ENCODE results near the gene KRTAP13-3.

The KRTAP13-3 gene

GRCh38 chr21:30443226-30443625, 17.5 kb upstream of the KRTAP13-3 start:
- H3K4me3 ChIP-seq (ENCODE audit: low read length): no peak overlapping the region
- DNase-seq (ENCODE audit: low read depth): no peak
- no peak for TF ChIP-seq CTCF (IDR thresholded peaks at IDR 0.05; ENCODE audit: insufficient read depth, low read depth, low read length, missing control alignments)

GRCh38 chr21:30439975-30440374, 14.2 kb upstream of the KRTAP13-3 start, which contains the start of gene KRTAP15-1:
KRTAP15-1 (plus strand) TSS chr21:30440275; CDS start chr21:30440328, 53 bp downstream.
- no peak within 1 kb of the TSS for H3K4me3 ChIP-seq (ENCODE audit: low read length)
- TF ChIP-seq CTCF (IDR thresholded peaks at IDR 0.05; ENCODE audit: insufficient read depth, low read depth, low read length, missing control alignments): no peak
- no peak for DNase-seq (ENCODE audit: low read depth)

- no peak for TF ChIP-seq CTCF (IDR thresholded peaks at IDR 0.05; ENCODE audit: insufficient read depth, low read depth, low read length, missing control alignments)
- DNase-seq (ENCODE audit: low read depth): no peak
- H3K4me3 ChIP-seq (ENCODE audit: low read length): no peak overlapping the region
Measured at GRCh38 chr21:30437010-30437565, 11.4 kb upstream of the KRTAP13-3 start.

GRCh38 chr21:30434033-30434631, 8.4 kb upstream of the KRTAP13-3 start:
- TF ChIP-seq CTCF (IDR thresholded peaks at IDR 0.05; ENCODE audit: insufficient read depth, low read depth, low read length, missing control alignments): peak; percentile 85
- DNase-seq (ENCODE audit: low read depth): peak; percentile 62
- H3K4me3 ChIP-seq (ENCODE audit: low read length): no peak overlapping the region

- no peak for DNase-seq (ENCODE audit: low read depth)
- no peak within 1 kb of the TSS for H3K4me3 ChIP-seq (ENCODE audit: low read length)
- TF ChIP-seq CTCF (IDR thresholded peaks at IDR 0.05; ENCODE audit: insufficient read depth, low read depth, low read length, missing control alignments): no peak
Measured at GRCh38 chr21:30430170-30430655, 4.5 kb upstream of the KRTAP13-3 start, which contains the start of gene KRTAP13-4. KRTAP13-4 (plus strand) TSS chr21:30430220; CDS start chr21:30430276, 56 bp downstream.

- H3K4me3 ChIP-seq (ENCODE audit: low read length): no peak overlapping the region
- TF ChIP-seq CTCF (IDR thresholded peaks at IDR 0.05; ENCODE audit: insufficient read depth, low read depth, low read length, missing control alignments): no peak
Measured at GRCh38 chr21:30426731-30427130, 1.0 kb upstream of the KRTAP13-3 start.

More at GRCh38 chr21:30426731-30427130, 1.0 kb upstream of the KRTAP13-3 start:
- no peak for DNase-seq (ENCODE audit: low read depth)
